ENCODE measurements around the gene LATS2. TPM values are rescaled to one million over a fixed set of nuclear protein-coding genes. Genes with fewer than 3 reads are reported as not detected.

Gene LATS2
- total RNA-seq, 1 experiment from 2014 or later = 18.8 TPM

DNA sequence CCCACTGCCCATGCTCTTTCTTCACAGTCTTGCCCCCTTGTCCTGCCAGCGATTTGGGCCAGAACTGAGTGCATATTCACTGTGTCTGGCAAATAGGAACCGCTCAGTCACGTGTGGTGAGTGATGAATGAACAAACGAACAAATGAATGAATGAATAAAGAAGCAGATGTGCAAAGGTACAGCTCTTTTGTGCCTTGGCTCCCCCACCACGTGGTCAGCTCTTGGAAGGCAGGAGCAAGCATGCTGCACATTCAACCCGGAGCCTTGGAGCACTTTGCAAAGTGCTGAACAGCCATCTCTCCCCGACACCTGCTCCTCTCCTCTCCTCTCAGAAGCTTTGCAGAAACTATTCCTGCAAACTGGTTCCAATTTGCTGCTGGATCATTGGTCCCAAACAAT lies 52.4 kb downstream of the LATS2 start:
- Histone ChIP-seq H3K4me2 (ENCODE audit: low read length) (no peak overlapping the region), H3K9me2 (ENCODE audit: insufficient read depth) (no peaks in the 10 kb centered on the region), H3K9me3 (ENCODE audit: control insufficient read depth in 1 of 2, insufficient read depth in 1 of 2, low read depth in 1 of 2, low read length in 2 of 2) (no peaks in the 10 kb centered on the region), H3K27ac (ENCODE audit: low read depth, low read length) (no peak overlapping the region), H4K20me1 (ENCODE audit: insufficient read depth) (no peaks in the 10 kb centered on the region), H3K36me3 (ENCODE audit: control insufficient read depth in 1 of 2, insufficient read depth in 2 of 2, low read length in 2 of 2) (no peaks in the 10 kb centered on the region), H3K4me3 (replicated peaks in 1 of 2; ENCODE audit: low read depth in 1 of 2, low read length in 2 of 2) (no peak overlapping the region), H2AFZ (ENCODE audit: low read depth, low read length, poor library complexity, severe bottlenecking) (no peak overlapping the region), H3K9ac (ENCODE audit: low read length) (no peak overlapping the region), H3K79me2 (ENCODE audit: insufficient read depth, low read length) (peaks cover 72% of the 10 kb centered on the region), H3K4me1 (ENCODE audit: control insufficient read depth in 1 of 2, insufficient read depth in 2 of 2, low read length in 2 of 2) (no peaks in the 10 kb centered on the region), H3K27me3 (ENCODE audit: insufficient read depth, low read length) (no peaks in the 10 kb centered on the region)
- ATAC-seq (no peak), DNase-seq (ENCODE audit: low read depth, low spot score) (no peak)
- ChIA-PET RAD21 (ENCODE audit: low non-redundant PET in 1 of 2, low total read pairs in 2 of 2, uncharacterized antibody in 2 of 2, unreplicated experiment in 2 of 2) (no interaction called here), CTCF (no interaction called here), POLR2A (no interaction called here)
- BruUV-seq (replicated peaks) = no TSS peak
- intact Hi-C loops (cut with micrococcal nuclease) = no loop called here
- TF ChIP-seq ELF1 (IDR thresholded peaks at IDR 0.05; ENCODE audit: borderline replicate concordance, low read depth) (no peak), ZNF274 (IDR thresholded peaks at IDR 0.05; ENCODE audit: low read depth, low read length) (no peak), EGR1 (IDR thresholded peaks at IDR 0.05; ENCODE audit: low read depth) (no peak), JUND (IDR thresholded peaks at IDR 0.05) (no peak), POLR2A (IDR thresholded peaks at IDR 0.05; ENCODE audit: borderline replicate concordance, extremely low read depth, insufficient read depth, insufficient read length) (no peak), CBX3 (IDR thresholded peaks at IDR 0.05; ENCODE audit: low read depth) (no peak), TCF7L2 (IDR thresholded peaks at IDR 0.05; ENCODE audit: borderline replicate concordance, extremely low read depth, insufficient read depth, insufficient read length) (no peak), RAD21 (IDR thresholded peaks at IDR 0.05; ENCODE audit: low read depth) (no peak), FOSL1 (IDR thresholded peaks at IDR 0.05; ENCODE audit: low read depth) (no peak), ZFX (IDR thresholded peaks at IDR 0.05) (no peak), SRF (IDR thresholded peaks at IDR 0.05; ENCODE audit: low read depth) (no peak), POLR2AphosphoS5 (IDR thresholded peaks at IDR 0.05; ENCODE audit: low read depth, low read length) (no peak), CEBPB (IDR thresholded peaks at IDR 0.05; ENCODE audit: low read depth) (no peak)
- TF ChIP-seq, protein P1, sequence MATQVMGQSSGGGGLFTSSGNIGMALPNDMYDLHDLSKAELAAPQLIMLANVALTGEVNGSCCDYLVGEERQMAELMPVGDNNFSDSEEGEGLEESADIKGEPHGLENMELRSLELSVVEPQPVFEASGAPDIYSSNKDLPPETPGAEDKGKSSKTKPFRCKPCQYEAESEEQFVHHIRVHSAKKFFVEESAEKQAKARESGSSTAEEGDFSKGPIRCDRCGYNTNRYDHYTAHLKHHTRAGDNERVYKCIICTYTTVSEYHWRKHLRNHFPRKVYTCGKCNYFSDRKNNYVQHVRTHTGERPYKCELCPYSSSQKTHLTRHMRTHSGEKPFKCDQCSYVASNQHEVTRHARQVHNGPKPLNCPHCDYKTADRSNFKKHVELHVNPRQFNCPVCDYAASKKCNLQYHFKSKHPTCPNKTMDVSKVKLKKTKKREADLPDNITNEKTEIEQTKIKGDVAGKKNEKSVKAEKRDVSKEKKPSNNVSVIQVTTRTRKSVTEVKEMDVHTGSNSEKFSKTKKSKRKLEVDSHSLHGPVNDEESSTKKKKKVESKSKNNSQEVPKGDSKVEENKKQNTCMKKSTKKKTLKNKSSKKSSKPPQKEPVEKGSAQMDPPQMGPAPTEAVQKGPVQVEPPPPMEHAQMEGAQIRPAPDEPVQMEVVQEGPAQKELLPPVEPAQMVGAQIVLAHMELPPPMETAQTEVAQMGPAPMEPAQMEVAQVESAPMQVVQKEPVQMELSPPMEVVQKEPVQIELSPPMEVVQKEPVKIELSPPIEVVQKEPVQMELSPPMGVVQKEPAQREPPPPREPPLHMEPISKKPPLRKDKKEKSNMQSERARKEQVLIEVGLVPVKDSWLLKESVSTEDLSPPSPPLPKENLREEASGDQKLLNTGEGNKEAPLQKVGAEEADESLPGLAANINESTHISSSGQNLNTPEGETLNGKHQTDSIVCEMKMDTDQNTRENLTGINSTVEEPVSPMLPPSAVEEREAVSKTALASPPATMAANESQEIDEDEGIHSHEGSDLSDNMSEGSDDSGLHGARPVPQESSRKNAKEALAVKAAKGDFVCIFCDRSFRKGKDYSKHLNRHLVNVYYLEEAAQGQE (IDR thresholded peaks at IDR 0.05; ENCODE audit: low read depth) = no peak
- TF ChIP-seq, protein P2, sequence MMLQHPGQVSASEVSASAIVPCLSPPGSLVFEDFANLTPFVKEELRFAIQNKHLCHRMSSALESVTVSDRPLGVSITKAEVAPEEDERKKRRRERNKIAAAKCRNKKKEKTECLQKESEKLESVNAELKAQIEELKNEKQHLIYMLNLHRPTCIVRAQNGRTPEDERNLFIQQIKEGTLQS (IDR thresholded peaks at IDR 0.05) = no peak

Data from HCT116 (cell line).